Measurements from ENCODE around the gene SNCAIP. TPM values are rescaled to one million over a fixed set of nuclear protein-coding genes. Genes with fewer than 3 reads are reported as not detected.

The SNCAIP gene
- total and polyA plus RNA-seq, 9 of the 15 experiments (the other 6 are each of a cell fraction or from before 2014, with no cell fraction given), result 0.04 TPM; not detected in 8

DNA sequence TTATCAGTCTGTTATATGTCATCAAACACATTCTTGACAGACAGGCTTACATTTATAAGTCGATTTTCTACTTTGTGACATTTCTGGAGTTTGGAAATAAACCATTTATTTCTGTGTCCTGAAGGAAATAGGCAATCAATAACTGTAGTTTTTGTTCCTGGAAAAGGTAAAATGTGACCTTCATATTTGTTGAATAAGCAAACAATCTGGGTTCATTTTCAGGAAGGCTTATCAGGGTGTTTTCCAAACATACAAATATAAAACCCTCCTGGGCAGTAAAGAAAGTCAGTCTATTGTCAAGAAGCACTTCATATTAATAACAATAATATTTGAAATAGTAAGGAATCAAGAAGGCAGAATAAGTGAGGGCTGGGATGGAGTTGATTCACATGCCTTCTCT lies 195.0 kb downstream of the SNCAIP start (continued):
- no peak for TF ChIP-seq ZFX (CRISPR knock-in tag; IDR thresholded peaks at IDR 0.05)
- TF ChIP-seq GABPB1 (CRISPR knock-in tag; IDR thresholded peaks at IDR 0.05), result no peak
- TF ChIP-seq ZNF232 (CRISPR knock-in tag; IDR thresholded peaks at IDR 0.05), result no peak
- TF ChIP-seq, protein P1, sequence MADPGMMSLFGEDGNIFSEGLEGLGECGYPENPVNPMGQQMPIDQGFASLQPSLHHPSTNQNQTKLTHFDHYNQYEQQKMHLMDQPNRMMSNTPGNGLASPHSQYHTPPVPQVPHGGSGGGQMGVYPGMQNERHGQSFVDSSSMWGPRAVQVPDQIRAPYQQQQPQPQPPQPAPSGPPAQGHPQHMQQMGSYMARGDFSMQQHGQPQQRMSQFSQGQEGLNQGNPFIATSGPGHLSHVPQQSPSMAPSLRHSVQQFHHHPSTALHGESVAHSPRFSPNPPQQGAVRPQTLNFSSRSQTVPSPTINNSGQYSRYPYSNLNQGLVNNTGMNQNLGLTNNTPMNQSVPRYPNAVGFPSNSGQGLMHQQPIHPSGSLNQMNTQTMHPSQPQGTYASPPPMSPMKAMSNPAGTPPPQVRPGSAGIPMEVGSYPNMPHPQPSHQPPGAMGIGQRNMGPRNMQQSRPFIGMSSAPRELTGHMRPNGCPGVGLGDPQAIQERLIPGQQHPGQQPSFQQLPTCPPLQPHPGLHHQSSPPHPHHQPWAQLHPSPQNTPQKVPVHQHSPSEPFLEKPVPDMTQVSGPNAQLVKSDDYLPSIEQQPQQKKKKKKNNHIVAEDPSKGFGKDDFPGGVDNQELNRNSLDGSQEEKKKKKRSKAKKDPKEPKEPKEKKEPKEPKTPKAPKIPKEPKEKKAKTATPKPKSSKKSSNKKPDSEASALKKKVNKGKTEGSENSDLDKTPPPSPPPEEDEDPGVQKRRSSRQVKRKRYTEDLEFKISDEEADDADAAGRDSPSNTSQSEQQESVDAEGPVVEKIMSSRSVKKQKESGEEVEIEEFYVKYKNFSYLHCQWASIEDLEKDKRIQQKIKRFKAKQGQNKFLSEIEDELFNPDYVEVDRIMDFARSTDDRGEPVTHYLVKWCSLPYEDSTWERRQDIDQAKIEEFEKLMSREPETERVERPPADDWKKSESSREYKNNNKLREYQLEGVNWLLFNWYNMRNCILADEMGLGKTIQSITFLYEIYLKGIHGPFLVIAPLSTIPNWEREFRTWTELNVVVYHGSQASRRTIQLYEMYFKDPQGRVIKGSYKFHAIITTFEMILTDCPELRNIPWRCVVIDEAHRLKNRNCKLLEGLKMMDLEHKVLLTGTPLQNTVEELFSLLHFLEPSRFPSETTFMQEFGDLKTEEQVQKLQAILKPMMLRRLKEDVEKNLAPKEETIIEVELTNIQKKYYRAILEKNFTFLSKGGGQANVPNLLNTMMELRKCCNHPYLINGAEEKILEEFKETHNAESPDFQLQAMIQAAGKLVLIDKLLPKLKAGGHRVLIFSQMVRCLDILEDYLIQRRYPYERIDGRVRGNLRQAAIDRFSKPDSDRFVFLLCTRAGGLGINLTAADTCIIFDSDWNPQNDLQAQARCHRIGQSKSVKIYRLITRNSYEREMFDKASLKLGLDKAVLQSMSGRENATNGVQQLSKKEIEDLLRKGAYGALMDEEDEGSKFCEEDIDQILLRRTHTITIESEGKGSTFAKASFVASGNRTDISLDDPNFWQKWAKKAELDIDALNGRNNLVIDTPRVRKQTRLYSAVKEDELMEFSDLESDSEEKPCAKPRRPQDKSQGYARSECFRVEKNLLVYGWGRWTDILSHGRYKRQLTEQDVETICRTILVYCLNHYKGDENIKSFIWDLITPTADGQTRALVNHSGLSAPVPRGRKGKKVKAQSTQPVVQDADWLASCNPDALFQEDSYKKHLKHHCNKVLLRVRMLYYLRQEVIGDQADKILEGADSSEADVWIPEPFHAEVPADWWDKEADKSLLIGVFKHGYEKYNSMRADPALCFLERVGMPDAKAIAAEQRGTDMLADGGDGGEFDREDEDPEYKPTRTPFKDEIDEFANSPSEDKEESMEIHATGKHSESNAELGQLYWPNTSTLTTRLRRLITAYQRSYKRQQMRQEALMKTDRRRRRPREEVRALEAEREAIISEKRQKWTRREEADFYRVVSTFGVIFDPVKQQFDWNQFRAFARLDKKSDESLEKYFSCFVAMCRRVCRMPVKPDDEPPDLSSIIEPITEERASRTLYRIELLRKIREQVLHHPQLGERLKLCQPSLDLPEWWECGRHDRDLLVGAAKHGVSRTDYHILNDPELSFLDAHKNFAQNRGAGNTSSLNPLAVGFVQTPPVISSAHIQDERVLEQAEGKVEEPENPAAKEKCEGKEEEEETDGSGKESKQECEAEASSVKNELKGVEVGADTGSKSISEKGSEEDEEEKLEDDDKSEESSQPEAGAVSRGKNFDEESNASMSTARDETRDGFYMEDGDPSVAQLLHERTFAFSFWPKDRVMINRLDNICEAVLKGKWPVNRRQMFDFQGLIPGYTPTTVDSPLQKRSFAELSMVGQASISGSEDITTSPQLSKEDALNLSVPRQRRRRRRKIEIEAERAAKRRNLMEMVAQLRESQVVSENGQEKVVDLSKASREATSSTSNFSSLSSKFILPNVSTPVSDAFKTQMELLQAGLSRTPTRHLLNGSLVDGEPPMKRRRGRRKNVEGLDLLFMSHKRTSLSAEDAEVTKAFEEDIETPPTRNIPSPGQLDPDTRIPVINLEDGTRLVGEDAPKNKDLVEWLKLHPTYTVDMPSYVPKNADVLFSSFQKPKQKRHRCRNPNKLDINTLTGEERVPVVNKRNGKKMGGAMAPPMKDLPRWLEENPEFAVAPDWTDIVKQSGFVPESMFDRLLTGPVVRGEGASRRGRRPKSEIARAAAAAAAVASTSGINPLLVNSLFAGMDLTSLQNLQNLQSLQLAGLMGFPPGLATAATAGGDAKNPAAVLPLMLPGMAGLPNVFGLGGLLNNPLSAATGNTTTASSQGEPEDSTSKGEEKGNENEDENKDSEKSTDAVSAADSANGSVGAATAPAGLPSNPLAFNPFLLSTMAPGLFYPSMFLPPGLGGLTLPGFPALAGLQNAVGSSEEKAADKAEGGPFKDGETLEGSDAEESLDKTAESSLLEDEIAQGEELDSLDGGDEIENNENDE (IDR thresholded peaks at IDR 0.05; ENCODE audit: low read depth, low read length), result no peak
- TF ChIP-seq, protein P2, sequence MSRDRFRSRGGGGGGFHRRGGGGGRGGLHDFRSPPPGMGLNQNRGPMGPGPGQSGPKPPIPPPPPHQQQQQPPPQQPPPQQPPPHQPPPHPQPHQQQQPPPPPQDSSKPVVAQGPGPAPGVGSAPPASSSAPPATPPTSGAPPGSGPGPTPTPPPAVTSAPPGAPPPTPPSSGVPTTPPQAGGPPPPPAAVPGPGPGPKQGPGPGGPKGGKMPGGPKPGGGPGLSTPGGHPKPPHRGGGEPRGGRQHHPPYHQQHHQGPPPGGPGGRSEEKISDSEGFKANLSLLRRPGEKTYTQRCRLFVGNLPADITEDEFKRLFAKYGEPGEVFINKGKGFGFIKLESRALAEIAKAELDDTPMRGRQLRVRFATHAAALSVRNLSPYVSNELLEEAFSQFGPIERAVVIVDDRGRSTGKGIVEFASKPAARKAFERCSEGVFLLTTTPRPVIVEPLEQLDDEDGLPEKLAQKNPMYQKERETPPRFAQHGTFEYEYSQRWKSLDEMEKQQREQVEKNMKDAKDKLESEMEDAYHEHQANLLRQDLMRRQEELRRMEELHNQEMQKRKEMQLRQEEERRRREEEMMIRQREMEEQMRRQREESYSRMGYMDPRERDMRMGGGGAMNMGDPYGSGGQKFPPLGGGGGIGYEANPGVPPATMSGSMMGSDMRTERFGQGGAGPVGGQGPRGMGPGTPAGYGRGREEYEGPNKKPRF (IDR thresholded peaks at IDR 0.05; ENCODE audit: low read depth, low read length), result no peak
- no peak for TF ChIP-seq PURB (CRISPR knock-in tag; IDR thresholded peaks at IDR 0.05; ENCODE audit: low read depth)
- TF ChIP-seq, protein P3, sequence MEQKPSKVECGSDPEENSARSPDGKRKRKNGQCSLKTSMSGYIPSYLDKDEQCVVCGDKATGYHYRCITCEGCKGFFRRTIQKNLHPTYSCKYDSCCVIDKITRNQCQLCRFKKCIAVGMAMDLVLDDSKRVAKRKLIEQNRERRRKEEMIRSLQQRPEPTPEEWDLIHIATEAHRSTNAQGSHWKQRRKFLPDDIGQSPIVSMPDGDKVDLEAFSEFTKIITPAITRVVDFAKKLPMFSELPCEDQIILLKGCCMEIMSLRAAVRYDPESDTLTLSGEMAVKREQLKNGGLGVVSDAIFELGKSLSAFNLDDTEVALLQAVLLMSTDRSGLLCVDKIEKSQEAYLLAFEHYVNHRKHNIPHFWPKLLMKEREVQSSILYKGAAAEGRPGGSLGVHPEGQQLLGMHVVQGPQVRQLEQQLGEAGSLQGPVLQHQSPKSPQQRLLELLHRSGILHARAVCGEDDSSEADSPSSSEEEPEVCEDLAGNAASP (IDR thresholded peaks at IDR 0.05), result no peak
